Activated effector memory CD4-positive, alpha-beta T cell treated with anti-CD3 and anti-CD28 coated beads, Interleukin-2, amount 50 U/mL, for 16 hours (primary cell): ENCODE data around the gene SIK3.

ENCODE experiments used
- DNase-seq: peaks from one replicate; pipeline ENCODE4 v3.0.0-alpha.2; 2020

Gene SIK3

DNA sequence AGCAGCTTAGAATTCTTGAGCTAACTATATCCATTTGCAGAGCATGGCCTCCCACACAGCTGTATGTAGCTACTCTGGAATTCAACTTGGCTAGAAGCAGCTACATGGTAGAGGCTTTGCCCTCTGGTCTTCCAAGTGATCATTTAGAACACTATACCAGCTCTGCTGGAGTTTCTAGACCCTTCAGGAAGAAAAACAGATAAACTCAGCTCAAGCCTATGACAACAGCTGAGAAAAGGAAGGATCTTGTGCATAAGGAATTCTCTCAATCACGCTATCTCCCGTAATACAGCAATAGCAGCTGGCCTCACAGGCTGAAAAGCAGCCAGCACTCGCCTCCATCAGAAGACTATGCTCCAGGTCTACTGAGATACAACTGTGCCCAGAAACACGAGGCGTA is 210.2 kb downstream of the SIK3 start:
- no peak for DNase-seq

- no peak for DNase-seq
Measured at GRCh38 chr11:116885951-116886655, 212.1 kb downstream of the SIK3 start.

GRCh38 chr11:116882386-116882785 is 215.8 kb downstream of the SIK3 start:
- DNase-seq: no peak

DNA sequence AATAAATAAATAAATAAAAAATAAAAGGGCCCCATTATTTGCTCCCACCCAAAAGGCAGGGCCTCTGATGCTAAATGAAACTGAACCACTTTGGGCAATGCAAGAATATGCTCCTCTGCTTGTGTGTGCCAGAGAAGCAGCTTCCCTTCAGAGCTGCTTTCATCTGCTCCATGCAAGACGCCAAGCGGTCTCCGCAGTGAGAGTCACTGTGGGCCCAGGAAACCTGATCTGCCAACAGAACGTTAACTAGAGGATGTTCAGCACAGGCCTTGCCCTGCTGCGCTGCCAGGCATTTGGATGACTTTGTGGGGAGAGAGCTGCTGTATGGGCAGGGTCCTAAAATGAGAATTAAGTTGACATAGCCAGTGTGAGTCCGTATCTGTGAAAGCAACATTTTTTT is 217.1 kb downstream of the SIK3 start:
- no peak for DNase-seq

DNA sequence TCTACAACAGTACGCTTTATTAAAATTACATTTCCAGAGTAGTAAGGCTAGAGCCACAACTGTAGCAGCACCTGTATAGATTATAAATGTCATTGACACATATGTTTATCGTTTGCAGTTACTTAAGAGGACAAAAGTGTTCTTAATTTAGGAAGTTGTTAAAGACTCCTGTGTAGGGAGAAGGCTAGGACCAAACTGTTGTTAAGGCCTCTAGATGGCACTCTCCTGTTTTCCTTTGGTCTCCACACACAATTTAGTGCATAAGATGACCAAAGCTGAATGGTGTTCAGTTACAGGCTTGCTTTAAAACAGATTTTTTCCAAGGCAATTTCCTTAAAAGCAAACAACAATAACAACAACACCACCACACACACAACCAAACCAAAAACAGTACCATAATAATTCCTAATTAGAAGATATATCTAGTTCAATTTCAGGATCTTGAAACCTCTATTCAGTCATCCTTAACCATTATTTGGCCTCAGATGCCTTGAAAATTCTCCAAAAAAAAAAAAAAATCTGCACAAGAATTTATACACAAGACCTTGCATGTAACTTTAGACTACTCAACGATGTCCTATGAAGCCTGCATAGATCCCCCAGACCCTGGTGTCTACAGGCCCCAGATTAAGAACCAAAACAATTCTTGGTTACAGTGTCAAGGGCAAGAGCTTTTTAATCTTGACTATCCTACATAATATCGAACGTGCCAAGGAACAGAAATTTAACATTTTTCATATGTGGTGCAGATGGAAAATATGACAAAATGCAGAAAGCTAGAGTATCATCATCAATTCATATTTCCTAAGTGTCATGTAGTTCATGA is 218.2 kb downstream of the SIK3 start:
- no peak for DNase-seq

DNA sequence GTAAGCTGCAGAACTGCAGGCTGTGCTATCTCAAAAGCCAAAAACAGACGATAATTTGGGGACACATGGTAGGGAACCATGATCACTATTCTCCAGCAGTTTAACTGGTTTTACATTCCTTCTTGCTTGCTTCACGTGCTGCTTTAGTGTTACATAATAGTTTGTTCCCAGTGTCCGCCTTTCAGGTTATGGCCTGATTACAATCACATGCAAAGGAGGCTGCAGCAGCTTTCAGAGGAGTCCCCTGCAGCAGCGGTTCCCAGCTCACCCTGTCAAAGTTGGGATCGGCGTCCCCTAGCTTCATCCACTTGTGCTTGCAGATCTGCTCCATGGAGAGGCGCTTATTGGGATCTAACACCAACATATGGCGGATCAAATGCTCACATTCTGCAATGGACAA is 221.6 kb downstream of the SIK3 start:
- no peak for DNase-seq

DNA sequence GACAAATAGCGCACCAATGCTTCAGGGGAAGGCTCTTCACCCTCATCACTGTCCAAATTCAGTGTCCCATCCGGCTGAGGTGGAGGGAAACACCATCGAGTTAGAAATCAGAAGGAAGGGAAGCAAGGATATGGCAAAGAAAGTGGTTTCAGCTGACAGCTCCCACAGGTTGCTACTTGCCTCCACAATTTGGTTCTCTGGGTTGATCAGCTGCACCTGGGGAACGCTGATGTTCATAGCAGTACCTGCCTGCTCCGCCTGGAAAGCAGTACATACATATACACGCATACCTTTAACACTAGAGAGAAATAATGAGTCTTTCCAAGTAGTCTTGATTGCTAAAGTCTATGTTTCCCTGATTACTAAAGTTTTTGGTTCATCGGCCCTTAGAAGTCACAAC is 223.0 kb downstream of the SIK3 start:
- no peak for DNase-seq

- DNase-seq: no peak
Measured at GRCh38 chr11:116874251-116874650, 224.0 kb downstream of the SIK3 start.

- no peak for DNase-seq
Measured at GRCh38 chr11:116873381-116873780, 224.8 kb downstream of the SIK3 start.

DNA sequence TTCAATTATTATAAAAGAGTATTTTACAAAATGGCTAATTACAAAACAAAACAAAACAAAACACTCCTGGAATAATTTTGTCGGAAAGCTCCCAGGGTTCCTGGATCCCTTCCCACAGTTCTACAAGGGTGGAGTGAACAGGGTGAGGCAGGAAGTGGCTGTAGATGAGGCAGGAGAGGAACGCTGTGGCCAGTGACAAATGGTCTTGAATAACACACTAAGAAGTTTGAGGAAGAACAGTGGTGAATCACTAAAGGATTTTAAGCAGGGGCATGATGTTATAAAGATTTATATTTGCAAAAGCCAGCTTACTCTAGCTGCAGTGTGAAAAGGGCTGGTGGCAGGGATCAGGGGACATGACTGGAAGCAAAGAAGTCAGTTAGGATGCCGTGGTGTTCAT is 227.0 kb downstream of the SIK3 start:
- no peak for DNase-seq

DNA sequence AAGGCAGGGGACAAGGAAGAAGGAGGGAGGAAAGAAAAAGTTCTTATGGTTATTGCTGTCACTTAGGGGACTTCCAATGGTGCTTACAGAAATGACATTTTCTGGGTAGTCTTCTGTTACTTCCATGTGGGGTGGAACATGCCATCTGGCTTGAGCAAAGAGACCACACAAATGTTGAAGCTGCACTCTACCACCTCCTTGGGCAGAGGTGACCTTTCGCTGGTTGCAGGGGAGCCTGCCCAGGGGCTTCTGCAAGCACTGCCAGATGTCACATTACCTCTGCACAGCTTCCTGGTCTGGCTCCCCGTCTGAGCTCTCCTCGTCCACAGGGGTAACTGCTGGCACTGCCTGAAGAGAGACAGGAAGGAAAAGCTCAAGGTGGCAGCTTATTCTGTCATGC is 228.2 kb downstream of the SIK3 start:
- DNase-seq: no peak

GRCh38 chr11:116869610-116870009 is 228.6 kb downstream of the SIK3 start:
- DNase-seq: no peak

GRCh38 chr11:116868066-116868465 is 230.2 kb downstream of the SIK3 start:
- DNase-seq: no peak

- DNase-seq: no peak
Measured at GRCh38 chr11:116867619-116868018, 230.6 kb downstream of the SIK3 start.

GRCh38 chr11:116866804-116867455 is 231.3 kb downstream of the SIK3 start:
- no peak for DNase-seq

GRCh38 chr11:116865696-116866095 is 232.5 kb downstream of the SIK3 start:
- no peak for DNase-seq

DNA sequence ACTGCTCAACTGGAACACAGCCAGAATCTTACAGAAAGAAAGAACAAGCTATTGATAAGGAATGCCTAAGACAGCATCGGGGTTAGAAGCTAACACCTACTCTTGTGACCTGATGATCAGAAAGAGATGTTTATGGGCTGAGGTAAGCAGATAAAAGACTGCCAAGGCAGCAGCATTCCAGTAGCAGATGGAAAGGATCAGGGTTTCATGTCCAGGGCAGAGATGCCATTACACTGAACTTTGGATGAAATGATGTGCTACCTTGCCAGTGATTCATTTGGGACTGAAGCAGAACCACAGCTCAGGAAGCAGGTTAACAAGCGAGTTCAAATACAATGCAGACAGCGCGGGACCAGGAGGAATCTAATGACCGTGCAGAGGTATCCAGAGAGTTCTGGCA is 233.7 kb downstream of the SIK3 start:
- no peak for DNase-seq

- no peak for DNase-seq
Measured at GRCh38 chr11:116862951-116863350, 235.3 kb downstream of the SIK3 start.

- no peak for DNase-seq
Measured at GRCh38 chr11:116862185-116862584, 236.0 kb downstream of the SIK3 start.

DNA sequence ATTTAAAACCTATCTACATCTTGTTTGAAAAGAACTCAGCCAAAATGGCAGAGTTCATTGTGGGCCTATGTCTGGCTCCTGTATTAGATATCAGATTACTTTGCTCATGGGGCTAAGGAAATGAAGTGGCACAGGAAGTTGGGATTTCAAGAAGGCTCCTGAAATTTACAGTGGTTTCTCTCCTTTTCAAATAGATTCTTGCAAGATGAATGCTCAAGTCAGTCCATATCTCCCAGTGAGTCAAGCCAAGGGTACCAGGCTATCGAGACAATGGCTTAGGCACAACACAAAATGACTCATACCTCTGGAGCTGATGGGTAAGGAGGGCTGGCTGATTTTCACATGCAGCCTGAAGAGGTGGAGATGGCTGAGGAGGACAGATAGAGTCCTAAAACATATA is 236.7 kb downstream of the SIK3 start:
- no peak for DNase-seq

GRCh38 chr11:116860303-116860702 is 237.9 kb downstream of the SIK3 start:
- no peak for DNase-seq

DNA sequence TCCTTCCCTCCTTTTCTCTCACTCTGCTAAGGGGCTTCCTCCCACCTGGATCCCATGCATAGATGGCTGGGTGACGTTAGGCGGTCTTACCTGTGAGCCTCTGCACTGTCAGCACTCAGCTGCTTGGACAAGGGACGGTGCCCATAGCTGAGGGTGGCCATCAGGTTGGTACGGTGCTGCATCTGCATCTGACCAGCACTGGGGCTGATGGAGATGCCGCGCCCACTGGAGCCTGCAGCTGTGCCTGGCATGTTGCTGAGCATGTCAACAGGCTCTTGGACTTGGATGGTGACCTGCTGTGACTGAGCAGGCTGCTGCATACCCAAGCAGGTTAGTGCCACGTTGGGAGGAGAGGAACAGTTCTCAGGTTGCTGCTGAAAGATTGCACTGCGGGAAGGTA is 239.1 kb downstream of the SIK3 start:
- no peak for DNase-seq

DNA sequence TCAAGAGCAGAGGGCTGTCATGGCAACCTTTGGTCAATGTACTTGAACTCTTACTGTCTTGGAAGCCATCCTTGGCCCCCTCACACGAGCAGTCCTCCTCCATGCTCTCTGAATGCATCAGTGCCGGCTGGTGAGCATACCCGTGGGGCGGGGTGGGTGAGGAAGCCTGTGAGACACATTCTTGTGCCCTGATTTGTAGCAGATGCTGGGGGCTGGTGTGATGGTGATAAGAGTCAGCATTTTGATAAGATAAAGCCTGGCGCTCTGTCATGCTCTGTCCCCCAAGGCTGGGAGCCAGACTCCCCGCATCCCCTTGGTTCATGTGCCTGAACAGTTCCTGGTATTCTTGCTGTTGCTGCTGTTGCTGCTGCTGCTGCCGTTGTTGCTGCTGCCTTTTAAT is 240.3 kb downstream of the SIK3 start:
- DNase-seq: no peak

- no peak for DNase-seq
Measured at GRCh38 chr11:116857316-116857715, 240.9 kb downstream of the SIK3 start.
